ENCODE data around the gene DNAJC5.
A peak's percentile ranks its signal among the peaks of the same experiment; 100 is the strongest.
"Not testable (repeated sequence)": the region's sequence is repeated elsewhere in the genome, so short reads cannot be mapped to it uniquely, and the experiment has no call there.

DNAJC5 gene

GRCh38 chr20:63969838-63970713 lies 75.2 kb downstream of the DNAJC5 start, which contains the start of gene ZNF512B:
TSS of gene ZNF512B (minus strand) at chr20:63969930. CDS start at chr20:63967950, 1,980 bp downstream.
- peak; percentile 48 to 53 for ATAC-seq

- ATAC-seq: no peak
Measured at GRCh38 chr20:63970714-63971431, 75.9 kb downstream of the DNAJC5 start.

GRCh38 chr20:63971960-63972311 lies 77.0 kb downstream of the DNAJC5 start:
- ATAC-seq: not testable (repeated sequence)

GRCh38 chr20:63972312-63973159 lies 77.6 kb downstream of the DNAJC5 start:
- no peak for ATAC-seq

- ATAC-seq: no peak
Measured at GRCh38 chr20:63973160-63973479, 78.2 kb downstream of the DNAJC5 start.

GRCh38 chr20:63973636-63974401 lies 78.9 kb downstream of the DNAJC5 start:
- peak; percentile 33 to 48 for ATAC-seq

- ATAC-seq: no peak
Measured at GRCh38 chr20:63974402-63975200, 79.7 kb downstream of the DNAJC5 start.

- ATAC-seq: not testable (repeated sequence)
Measured at GRCh38 chr20:63976511-63976910, 81.6 kb downstream of the DNAJC5 start.

GRCh38 chr20:63976980-63977738 lies 82.2 kb downstream of the DNAJC5 start:
- ATAC-seq: no peak

GRCh38 chr20:63977739-63978276 lies 82.9 kb downstream of the DNAJC5 start:
- ATAC-seq: peak; percentile 58 to 61

GRCh38 chr20:63978319-63979228 lies 83.6 kb downstream of the DNAJC5 start:
- ATAC-seq: peak in 1 of 2 donors; percentile 3

GRCh38 chr20:63979229-63979556 lies 84.3 kb downstream of the DNAJC5 start:
- ATAC-seq: no peak

GRCh38 chr20:63979557-63980316 lies 84.8 kb downstream of the DNAJC5 start, which contains the start of gene SAMD10:
TSS of gene SAMD10 (minus strand) at chr20:63979642. CDS start at chr20:63979467, 175 bp downstream.
- ATAC-seq: peak; percentile 22 to 33

GRCh38 chr20:63980317-63980805 lies 85.4 kb downstream of the DNAJC5 start:
- peak; percentile 30 to 46 for ATAC-seq

- peak; percentile 65 to 68 for ATAC-seq
Measured at GRCh38 chr20:63980806-63981728, 86.1 kb downstream of the DNAJC5 start, which contains the start of gene PRPF6. TSS of gene PRPF6 (plus strand) at chr20:63981132. CDS start at chr20:63981246, 114 bp downstream.

- no peak for ATAC-seq
Measured at GRCh38 chr20:63982937-63983336, 88.0 kb downstream of the DNAJC5 start.

All from activated CD4-positive, CD25-positive, alpha-beta regulatory T cell treated with anti-CD3 and anti-CD28 coated beads, Interleukin-2, amount 50 U/mL, for 24 hours (primary cell).